Keratinocyte (primary cell): Measurements from ENCODE around the gene MDM4. TPM values are rescaled to one million over a fixed set of nuclear protein-coding genes. Genes with fewer than 3 reads are reported as not detected.

Experiments used
- DNase-seq: peaks from one replicate; pipeline ENCODE4 v3.0.0-alpha.2; 2011; ENCODE audit warnings: low read depth, missing footprints, low spot score
- FAIRE-seq: peaks from 2 replicates; lab custom pipeline; 2011; peaks lifted over from hg19 to GRCh38; lab: Jason Lieb, UNC
- H2AFZ ChIP-seq: 2 replicates; pipeline ENCODE4 v1.6.0; 2012; ENCODE audit warnings: low read length, control low read depth, inconsistent platforms; ENCODE audit not compliant: control insufficient read depth
- H3K27ac ChIP-seq: 2 replicates; pipeline ENCODE4 v1.5.1; 2011; ENCODE audit warnings: low read length; ENCODE audit not compliant: control insufficient read depth, insufficient read depth
- H3K27me3 ChIP-seq: 3 replicates; pipeline ENCODE4 v1.6.0; 2011; ENCODE audit warnings: low read length; ENCODE audit not compliant: control insufficient read depth, insufficient read depth; ENCODE audit errors: extremely low read depth
- H3K36me3 ChIP-seq, 2 experiments: 2 replicates in 1 of 2; 3 replicates in 1 of 2; pipeline ENCODE4 v1.5.1; 2011; ENCODE audit warnings: low read length in 2 of 2, mild to moderate bottlenecking in 1 of 2; ENCODE audit not compliant: control insufficient read depth in 2 of 2, insufficient read depth in 2 of 2; ENCODE audit errors: extremely low read depth in 1 of 2
- H3K4me1 ChIP-seq: 3 replicates; pipeline ENCODE4 v1.5.1; 2011; ENCODE audit warnings: low read length; ENCODE audit not compliant: control insufficient read depth, insufficient read depth; ENCODE audit errors: extremely low read depth
- H3K4me2 ChIP-seq: 3 replicates; pipeline ENCODE4 v1.6.0; 2011; ENCODE audit warnings: low read depth, low read length; ENCODE audit not compliant: control insufficient read depth, insufficient read depth; ENCODE audit errors: extremely low read depth
- H3K4me3 ChIP-seq, 3 experiments: fragments of 200-600 bp in 1 of 3; sonication (generic) in 1 of 3; 2 replicates in 2 of 3; 3 replicates in 1 of 3; pipeline ENCODE4 v1.5.1; 2011 to 2016; ENCODE audit warnings: low read length in 3 of 3, mild to moderate bottlenecking in 3 of 3, control low read depth in 2 of 3, inconsistent platforms in 1 of 3, low read depth in 1 of 3, mixed read lengths in 1 of 3, mixed run types in 1 of 3, moderate library complexity in 1 of 3; ENCODE audit not compliant: control insufficient read depth in 2 of 3, insufficient read depth in 2 of 3; ENCODE audit errors: extremely low read depth in 1 of 3
- H3K79me2 ChIP-seq: 2 replicates; pipeline ENCODE4 v1.6.0; 2012; ENCODE audit warnings: low read length; ENCODE audit not compliant: control insufficient read depth, insufficient read depth
- H3K9ac ChIP-seq: 3 replicates; pipeline ENCODE4 v1.6.0; 2011; ENCODE audit warnings: low read length; ENCODE audit not compliant: control insufficient read depth, insufficient read depth; ENCODE audit errors: extremely low read depth
- H3K9me1 ChIP-seq: 3 replicates; pipeline ENCODE4 v1.6.0; 2011; ENCODE audit warnings: low read length; ENCODE audit not compliant: control insufficient read depth, insufficient read depth; ENCODE audit errors: extremely low read depth
- H3K9me3 ChIP-seq: 2 replicates; pipeline ENCODE4 v1.5.1; 2012; ENCODE audit warnings: low read depth, low read length; ENCODE audit not compliant: control insufficient read depth
- H4K20me1 ChIP-seq: 3 replicates; pipeline ENCODE4 v1.6.0; 2011; ENCODE audit warnings: low read length; ENCODE audit not compliant: control insufficient read depth, insufficient read depth; ENCODE audit errors: extremely low read depth
- CTCF ChIP-seq, 3 experiments: IDR thresholded peaks in 1 of 3; conservative IDR thresholded peaks in 1 of 3; optimal IDR thresholded peaks in 1 of 3; 2 replicates in 2 of 3; 3 replicates in 1 of 3; pipeline versions ENCODE3 to v1.5.1; 2011; ENCODE audit warnings: low read length in 3 of 3, mild to moderate bottlenecking in 3 of 3, moderate library complexity in 2 of 3, control low read depth in 1 of 3, inconsistent platforms in 1 of 3; ENCODE audit not compliant: insufficient read depth in 2 of 3; ENCODE audit errors: extremely low read depth in 1 of 3
- EZH2 ChIP-seq: IDR thresholded peaks from one replicate; pipeline ENCODE4 v1.6.1; 2012; ENCODE audit warnings: inconsistent platforms, mild to moderate bottlenecking, low read length, moderate library complexity
- dilution Hi-C: fragments of 300-500 bp; cut with MboI; formaldehyde crosslinking; loops from one replicate; pipeline ENCODE4 v1.7.0; 2020; ENCODE audit warnings: low sequenced_read_pairs; ENCODE audit not compliant: extremely low pct_ligation_motif_present
- polyA plus RNA-seq, 5 experiments: library from polyadenylated mRNA; depleted of rRNA in 3 of 5; stranded (reverse) in 3 of 5; stranded (forward) in 1 of 5; unstranded in 1 of 5; fragments of >200 nt; gene quantifications; 1 replicate in 1 of 5; 2 replicates in 3 of 5; 3 replicates in 1 of 5; pipeline versions ENCODE4 v1.2.1 to v1.2.3, GENCODE V29; 2011 to 2012; ENCODE audit warnings: missing spikeins in 2 of 5, low read depth in 1 of 5, low replicate concordance in 1 of 5

The MDM4 gene
- polyA plus RNA-seq, 1 donor (not counting 4 experiments of a cell fraction or from before 2014, with no cell fraction given): 17.8 TPM

GRCh38 chr1:204562075-204562990, 46.1 kb downstream of the MDM4 start:
- dilution Hi-C loops: no loop called here
- DNase-seq (no peak), FAIRE-seq (no peak)
- H3K4me1 ChIP-seq: peaks cover 10% of the 10 kb centered on the region
- H3K4me2 ChIP-seq: no peak overlapping the region
- H3K9ac ChIP-seq: no peak overlapping the region
- no peaks in the 10 kb centered on the region for H4K20me1 ChIP-seq
- no peaks in the 10 kb centered on the region for H3K27me3 ChIP-seq
- TF ChIP-seq EZH2 (no peak), CTCF (optimal IDR thresholded peaks at IDR 0.05 in 1 of 3, IDR thresholded peaks at IDR 0.05 in 1 of 3, conservative IDR thresholded peaks at IDR 0.05 in 1 of 3; ENCODE audit: extremely low read depth in 1 of 3, insufficient read depth in 2 of 3, low read length in 3 of 3) (no peak)
- no peak overlapping the region for H2AFZ ChIP-seq
- H3K9me1 ChIP-seq: no peaks in the 10 kb centered on the region
- no peaks in the 10 kb centered on the region for H3K9me3 ChIP-seq
- no peaks in the 10 kb centered on the region for H3K79me2 ChIP-seq
- H3K27ac ChIP-seq: no peak overlapping the region
- no peak overlapping the region for H3K4me3 ChIP-seq
- H3K36me3 ChIP-seq: peaks cover 3 to 8% of the 10 kb centered on the region in 2 experiments

DNA sequence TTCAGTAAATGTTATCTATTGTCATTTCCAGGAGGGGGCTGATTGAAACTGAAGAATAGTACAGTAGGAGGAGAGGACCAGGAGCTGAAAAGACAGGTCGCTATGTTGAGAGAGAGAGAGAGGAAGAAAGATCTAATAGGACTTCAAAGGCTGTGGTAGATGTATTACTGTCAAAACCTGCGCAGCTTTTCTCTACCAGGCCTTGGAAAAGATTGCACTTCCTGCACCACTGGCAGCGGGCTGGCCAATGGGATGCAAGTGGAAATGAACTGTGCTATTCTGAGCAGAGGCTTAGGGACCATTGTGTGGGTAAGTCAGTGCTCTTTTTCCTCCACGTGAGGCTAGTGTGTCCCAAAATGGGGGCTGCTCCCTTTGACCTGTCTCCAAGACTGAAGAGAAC, 47.1 kb downstream of the MDM4 start:
- H3K79me2 ChIP-seq: no peaks in the 10 kb centered on the region
- no peaks in the 10 kb centered on the region for H3K27me3 ChIP-seq
- DNase-seq (no peak), FAIRE-seq (no peak)
- H3K4me1 ChIP-seq: peaks cover 10% of the 10 kb centered on the region
- no peak for TF ChIP-seq CTCF (optimal IDR thresholded peaks at IDR 0.05 in 1 of 3, IDR thresholded peaks at IDR 0.05 in 1 of 3, conservative IDR thresholded peaks at IDR 0.05 in 1 of 3; ENCODE audit: extremely low read depth in 1 of 3, insufficient read depth in 2 of 3, low read length in 3 of 3)
- no peak for TF ChIP-seq EZH2
- no peak overlapping the region for H2AFZ ChIP-seq
- H3K9me1 ChIP-seq: no peaks in the 10 kb centered on the region
- no peak overlapping the region for H3K27ac ChIP-seq
- H3K4me3 ChIP-seq: no peak overlapping the region
- H3K36me3 ChIP-seq: peaks cover 3 to 8% of the 10 kb centered on the region in 2 experiments
- no peaks in the 10 kb centered on the region for H4K20me1 ChIP-seq
- no peak overlapping the region for H3K9ac ChIP-seq
- no peaks in the 10 kb centered on the region for H3K9me3 ChIP-seq
- no peak overlapping the region for H3K4me2 ChIP-seq
- dilution Hi-C loops: no loop called here
